K562 (cell line): ENCODE results near the gene MTA1. TPM values are rescaled to one million over a fixed set of nuclear protein-coding genes. Genes with fewer than 3 reads are reported as not detected.

Experiments
- CBFA2T3 ChIP-seq: fragments of 450-650 bp; IDR thresholded peaks from 2 replicates; pipeline ENCODE4 v1.6.1; 2017
- CEBPB ChIP-seq: fragments of 450-650 bp; IDR thresholded peaks from 2 replicates; pipeline ENCODE4 v1.6.1; 2016; ENCODE audit warnings: missing genetic modification characterization, missing compliant biosample characterization
- DLX4 ChIP-seq: fragments of 250-450 bp; sonication (Bioruptor Pico); IDR thresholded peaks from 2 replicates; pipeline ENCODE4 v1.6.1; 2021; ENCODE audit warnings: mild to moderate bottlenecking
- ETV5 ChIP-seq: sonication (generic); formaldehyde crosslinking; IDR thresholded peaks from 2 replicates; pipeline ENCODE4 v1.4.0; 2020; ENCODE audit warnings: low read depth, mild to moderate bottlenecking, missing genetic modification reagents
- GTF2A2 ChIP-seq: IDR thresholded peaks from 2 replicates; pipeline ENCODE4 v1.6.1; 2016; ENCODE audit warnings: mild to moderate bottlenecking, missing genetic modification characterization, missing compliant biosample characterization
- HMGN3 ChIP-seq: IDR thresholded peaks from 2 replicates; pipeline ENCODE4 v1.6.1; 2011; ENCODE audit warnings: borderline replicate concordance, low read depth, mild to moderate bottlenecking, mixed read lengths, low read length; ENCODE audit not compliant: insufficient read length; ENCODE audit errors: extremely low read depth
- LEF1 ChIP-seq: fragments of 450-650 bp; IDR thresholded peaks from 2 replicates; pipeline ENCODE4 v1.6.1; 2016; ENCODE audit warnings: mild to moderate bottlenecking
- NBN ChIP-seq: fragments of 450-650 bp; IDR thresholded peaks from 2 replicates; pipeline ENCODE4 v1.6.1; 2016; ENCODE audit warnings: low read depth, mild to moderate bottlenecking
- NR4A1 ChIP-seq, 2 experiments: fragments of 250-450 bp in 1 of 2; fragments of 450-650 bp in 1 of 2; sonication (Bioruptor Pico) in 1 of 2; IDR thresholded peaks; 2 replicates each; pipeline versions ENCODE4 v1.4.0 to v1.6.1; 2016 to 2020; ENCODE audit warnings: mild to moderate bottlenecking in 2 of 2, missing compliant biosample characterization in 1 of 2, missing genetic modification characterization in 1 of 2, moderate library complexity in 1 of 2
- POLR2AphosphoS2 ChIP-seq: IDR thresholded peaks from 2 replicates; pipeline ENCODE4 v1.6.1; 2012; ENCODE audit warnings: low read length, improper control_type of control experiment
- PRDM10 ChIP-seq: fragments of 450-650 bp; IDR thresholded peaks from 2 replicates; pipeline ENCODE4 v1.6.1; 2018; ENCODE audit not compliant: partially characterized antibody
- PRMT5 ChIP-seq: sonication (generic); formaldehyde crosslinking; IDR thresholded peaks from 2 replicates; pipeline ENCODE4 v1.5.0; 2020; ENCODE audit warnings: missing genetic modification reagents
- SREBF1 ChIP-seq: fragments of 150-350 bp; IDR thresholded peaks from 2 replicates; pipeline ENCODE4 v1.6.1; 2014; ENCODE audit warnings: antibody characterized with exemption, low read depth, low read length, borderline replicate concordance
- TRIM28 ChIP-seq: fragments of 450-650 bp; IDR thresholded peaks from 2 replicates; pipeline ENCODE4 v1.6.1; 2017
- USF2 ChIP-seq: sonication (generic); formaldehyde crosslinking; IDR thresholded peaks from 2 replicates; pipeline ENCODE4 v1.5.0; 2020; ENCODE audit warnings: missing genetic modification reagents
- ZNF146 ChIP-seq: IDR thresholded peaks from one replicate; pipeline ENCODE4 v1.6.1; 2018; ENCODE audit warnings: missing compliant biosample characterization; ENCODE audit not compliant: unreplicated experiment
- ZNF444 ChIP-seq: fragments of 250-450 bp; sonication (Bioruptor Pico); IDR thresholded peaks from 2 replicates; pipeline ENCODE4 v1.4.0; 2020; ENCODE audit warnings: mild to moderate bottlenecking, moderate library complexity
- ZNF609 ChIP-seq: sonication (generic); formaldehyde crosslinking; IDR thresholded peaks from 2 replicates; pipeline ENCODE4 v1.8.1; 2023; ENCODE audit warnings: missing genetic modification reagents, mild to moderate bottlenecking, borderline replicate concordance
- polyA plus RNA-seq, 8 experiments: library from polyadenylated mRNA; depleted of rRNA in 4 of 8; stranded (reverse) in 5 of 8; unstranded in 3 of 8; fragments of >200 nt; fragmentation: Nextera tagmentation in 2 of 8; fragmentation: Illumina TruSeq in 1 of 8; extraction: Ambion mirVana in 2 of 8; extraction: Trizol in 1 of 8; gene quantifications; 2 replicates each; pipeline versions ENCODE4 v1.2.1 to v1.2.3, GENCODE V29; 2011 to 2014; ENCODE audit warnings: inconsistent platforms in 1 of 8, missing spikeins in 1 of 8
- total RNA-seq, 7 experiments: library from RNA; depleted of rRNA in 6 of 7; stranded (reverse); fragments of >200 nt in 6 of 7; fragmentation: Illumina TruSeq in 2 of 7; extraction: Trizol in 2 of 7; gene quantifications; 2 replicates each; pipeline versions ENCODE4 v1.2.1 to v1.2.3, GENCODE V29; 2011 to 2021; ENCODE audit warnings: low replicate concordance in 1 of 7

The MTA1 gene
- total and polyA plus RNA-seq, 9 of the 15 experiments (the other 6 are each of a cell fraction or from before 2014, with no cell fraction given) = 0.13 to 118 (median 32.3) TPM

- no peak for TF ChIP-seq PRDM10
- TF ChIP-seq NBN = no peak
- TF ChIP-seq ZNF609 (CRISPR knock-in tag) = no peak
- no peak; the same call in 1 of the 2 replicates for TF ChIP-seq CEBPB (tag)
- TF ChIP-seq USF2 (CRISPR knock-in tag) = no peak
- TF ChIP-seq TRIM28 = no peak
- peak; percentile 52; the same call in 1 of the 2 replicates for TF ChIP-seq ETV5
- TF ChIP-seq NR4A1 (CRISPR knock-in tag; IDR thresholded peaks at IDR 0.05) = no peak
- TF ChIP-seq NR4A1 (tag; IDR thresholded peaks at IDR 0.05) = 0 out of 2 replicates have a peak, but pooled peaks have one; percentile 58
- no peak for TF ChIP-seq SREBF1
- TF ChIP-seq HMGN3 = no peak
- no peak for TF ChIP-seq PRMT5
- TF ChIP-seq LEF1 = no peak
- TF ChIP-seq CBFA2T3 = no peak
- no peak for TF ChIP-seq ZNF146 (CRISPR knock-in tag)
- TF ChIP-seq POLR2AphosphoS2 = no peak
- TF ChIP-seq DLX4 (CRISPR knock-in tag) = no peak
- TF ChIP-seq ZNF444 = no peak
- TF ChIP-seq GTF2A2 (tag) = no peak
Measured at GRCh38 chr14:105398044-105398725, 21.4 kb upstream of the MTA1 start, which contains the start of gene TEX22 (continued).
